Lung (tissue), 12 donors: ENCODE results near the gene CRYZL1. TPM values are rescaled to one million over a fixed set of nuclear protein-coding genes. Genes with fewer than 3 reads are reported as not detected.

ENCODE experiments used
- ATAC-seq: fragments of 200-7000 bp; cut with Tn5 transposase; one replicate; pipeline ENCODE4 v1.9.1; 2020; ENCODE audit warnings: moderate number of reproducible peaks; ENCODE audit not compliant: insufficient read depth, low FRiP score
- DNase-seq, 3 donors: peaks; one replicate each; pipeline ENCODE4 v3.0.0-alpha.2; 2013 to 2017
- H3K27ac ChIP-seq, 2 donors: one replicate each; pipeline ENCODE4 v1.5.1; 2013; ENCODE audit warnings: mild to moderate bottlenecking in 2 of 2, moderate library complexity in 2 of 2, control low read depth in 1 of 2, inconsistent platforms in 1 of 2, low read depth in 1 of 2, low read length in 1 of 2
- H3K27me3 ChIP-seq, 3 donors: one replicate each; pipeline ENCODE4 v1.5.1; 2013; ENCODE audit warnings: low read length in 2 of 3; ENCODE audit not compliant: control insufficient read depth in 3 of 3, insufficient read depth in 3 of 3
- H3K36me3 ChIP-seq, 4 donors: one replicate each; pipeline ENCODE4 v1.5.1; 2013; ENCODE audit warnings: low read length in 4 of 4, mild to moderate bottlenecking in 1 of 4, moderate library complexity in 1 of 4; ENCODE audit not compliant: control insufficient read depth in 4 of 4, insufficient read depth in 4 of 4
- H3K4me1 ChIP-seq, 5 donors: one replicate each; pipeline ENCODE4 v1.5.1; 2013; ENCODE audit warnings: low read length in 5 of 5, mild to moderate bottlenecking in 2 of 5, moderate library complexity in 1 of 5; ENCODE audit not compliant: control insufficient read depth in 5 of 5, insufficient read depth in 5 of 5
- H3K4me3 ChIP-seq: one replicate; pipeline ENCODE4 v1.5.1; 2013; ENCODE audit warnings: mild to moderate bottlenecking, control low read depth, moderate library complexity
- H3K9ac ChIP-seq, 2 donors: one replicate each; pipeline ENCODE4 v1.5.1; 2013; ENCODE audit warnings: low read length in 2 of 2, control low read depth in 1 of 2; ENCODE audit not compliant: insufficient read depth in 1 of 2
- H3K9me3 ChIP-seq, 4 donors: one replicate each; pipeline ENCODE4 v1.5.1; 2013; ENCODE audit warnings: low read length in 3 of 4, mild to moderate bottlenecking in 1 of 4, moderate library complexity in 1 of 4; ENCODE audit not compliant: control insufficient read depth in 4 of 4, insufficient read depth in 3 of 4
- CTCF ChIP-seq: IDR thresholded peaks from 2 replicates; pipeline ENCODE4 v1.5.1; 2012; ENCODE audit warnings: mild to moderate bottlenecking; ENCODE audit errors: control extremely low read depth, extremely low read depth
- WGBS, 2 donors: extraction: QIAGEN DNeasy Blood & Tissue Kit; methylation state at CpG; one replicate each; pipeline ENCODE4 v1.1.7; 2013; 5-methylcytosine and 5-hydroxymethylcytosine counted together
- polyA plus RNA-seq, 2 donors: library from polyadenylated mRNA; stranded (reverse); fragments of 200-250 nt; gene quantifications; one replicate each; pipeline ENCODE4 v1.2.1, GENCODE V29; 2013
- total RNA-seq, 2 donors: library from RNA; depleted of rRNA in 1 of 2; stranded (reverse); fragments of >200 nt in 1 of 2; gene quantifications; one replicate each; pipeline ENCODE4 v1.2.1, GENCODE V29; 2014 to 2021
- donor health status: control.
- donor health status: control.
- donor health status: Bipolar disorder and iron deficiency.
- donor health status: healthy.
- donor health status: DM: yes; HTN: yes; CAD: no.

Gene CRYZL1
- total and polyA plus RNA-seq, 4 donors, result 16.4 to 64.2 (median 30.3) TPM

- DNase-seq (no peak), ATAC-seq (no peak)
- peaks cover 0 to 10% (median 5%) of the 10 kb centered on the region in 5 donors for H3K4me1 ChIP-seq
- WGBS, 2 donors, result 90 to 94% methylated on average over 6 of the region's 6 CpGs
- H3K9ac ChIP-seq, result no peak overlapping the region
- no peak overlapping the region for H3K27ac ChIP-seq
- H3K36me3 ChIP-seq, result no peaks in the 10 kb centered on the region
- no peaks in the 10 kb centered on the region for H3K9me3 ChIP-seq
- H3K27me3 ChIP-seq, result no peaks in the 10 kb centered on the region
- H3K4me3 ChIP-seq, result no peak overlapping the region
- no peak for TF ChIP-seq CTCF
Observed at GRCh38 chr21:33670076-33670978, 28.8 kb upstream of the CRYZL1 start.

- Histone ChIP-seq H3K4me3 (no peak overlapping the region), H3K27ac (no peak overlapping the region), H3K9ac (no peak overlapping the region), H3K4me1 (peaks cover 0 to 10% (median 5%) of the 10 kb centered on the region in 5 donors), H3K36me3 (no peaks in the 10 kb centered on the region), H3K9me3 (no peaks in the 10 kb centered on the region), H3K27me3 (no peaks in the 10 kb centered on the region)
- TF ChIP-seq CTCF, result no peak
- DNase-seq (no peak), ATAC-seq (no peak)
- WGBS, 2 donors, result 91 to 97% methylated on average over 2 of the region's 2 CpGs
Observed at GRCh38 chr21:33668620-33669019, 27.1 kb upstream of the CRYZL1 start.

- WGBS, 2 donors, result 72 to 74% methylated on average over 4 of the region's 4 CpGs
- H3K9me3 ChIP-seq, result no peaks in the 10 kb centered on the region
- H3K27ac ChIP-seq, result no peak overlapping the region
- H3K9ac ChIP-seq, result no peak overlapping the region
- no peaks in the 10 kb centered on the region for H3K36me3 ChIP-seq
- no peak for TF ChIP-seq CTCF
- no peak for DNase-seq
- H3K4me3 ChIP-seq, result no peak overlapping the region
- H3K27me3 ChIP-seq, result no peaks in the 10 kb centered on the region
- peaks cover 0 to 10% (median 5%) of the 10 kb centered on the region in 5 donors for H3K4me1 ChIP-seq
- ATAC-seq, result no peak
Observed at GRCh38 chr21:33668180-33668579, 26.6 kb upstream of the CRYZL1 start.
